HEK293 (cell line): Measurements from ENCODE around the gene SPATA16.

Experiments used
- CTCF ChIA-PET: fragments of 350-600 bp; formaldehyde crosslinking; extraction: SDS; loops from one replicate; lab custom pipeline; 2021; ENCODE audit warnings: antibody characterized with exemption; lab: Yijun Ruan, JAX
- POLR2A ChIA-PET: fragments of 300-600 bp; formaldehyde crosslinking; extraction: SDS; loops from one replicate; lab custom pipeline; 2020; ENCODE audit warnings: antibody characterized with exemption, inconsistent platforms; lab: Yijun Ruan, JAX
- H3K27ac ChIP-seq: fragments of 200-500 bp; sonication (Bioruptor generic); 2 replicates; pipeline ENCODE4 v1.5.1; 2014; ENCODE audit warnings: low read depth, low read length, control low read depth, inconsistent platforms; ENCODE audit errors: extremely low read depth
- H3K36me3 ChIP-seq, 2 experiments: fragments of 200-500 bp in 1 of 2; sonication (Bioruptor generic) in 1 of 2; 1 replicate in 1 of 2; 2 replicates in 1 of 2; pipeline ENCODE4 v1.5.1; 2014 to 2017; ENCODE audit warnings: inconsistent platforms in 2 of 2, low read length in 2 of 2; ENCODE audit not compliant: control insufficient read depth in 2 of 2, insufficient read depth in 1 of 2
- H3K4me1 ChIP-seq: fragments of 200-500 bp; sonication (Bioruptor generic); 2 replicates; pipeline ENCODE4 v1.5.1; 2014; ENCODE audit warnings: mild to moderate bottlenecking, low read length, inconsistent platforms; ENCODE audit not compliant: control insufficient read depth, insufficient read depth
- H3K4me3 ChIP-seq: 2 replicates; pipeline ENCODE4 v1.5.1; 2011; ENCODE audit warnings: low read depth, mild to moderate bottlenecking, control low read depth, low read length, moderate library complexity
- H3K9me3 ChIP-seq: fragments of 200-500 bp; sonication (Bioruptor generic); 2 replicates; pipeline ENCODE4 v1.5.1; 2014; ENCODE audit warnings: low read depth, low read length, inconsistent platforms; ENCODE audit not compliant: control insufficient read depth, insufficient read depth
- PRDM1 ChIP-seq: fragments of 450-650 bp; formaldehyde crosslinking; IDR thresholded peaks from 2 replicates; pipeline ENCODE4; 2016; ENCODE audit warnings: missing biosample characterization, missing genetic modification characterization
- YY1 ChIP-seq: fragments of 450-650 bp; formaldehyde crosslinking; IDR thresholded peaks from 2 replicates; pipeline ENCODE4 v1.5.1; 2018; ENCODE audit warnings: missing biosample characterization, missing genetic modification characterization
- ZBTB1 ChIP-seq: fragments of 450-650 bp; formaldehyde crosslinking; IDR thresholded peaks from 2 replicates; pipeline ENCODE4 v1.5.1; 2016; ENCODE audit warnings: missing biosample characterization, missing genetic modification characterization
- ZFP3 ChIP-seq: fragments of 450-650 bp; formaldehyde crosslinking; IDR thresholded peaks from 2 replicates; pipeline ENCODE4 v1.5.1; 2016; ENCODE audit warnings: low read depth, missing biosample characterization, missing genetic modification characterization
- ZNF10 ChIP-seq: fragments of 450-650 bp; formaldehyde crosslinking; IDR thresholded peaks from 2 replicates; pipeline ENCODE4 v1.5.1; 2017; ENCODE audit warnings: missing biosample characterization, missing genetic modification characterization
- ZNF132 ChIP-seq: fragments of 450-650 bp; formaldehyde crosslinking; IDR thresholded peaks from 2 replicates; pipeline ENCODE4 v1.5.1; 2017; ENCODE audit warnings: missing biosample characterization, missing genetic modification characterization, borderline replicate concordance
- ZNF138 ChIP-seq: fragments of 450-650 bp; formaldehyde crosslinking; IDR thresholded peaks from 2 replicates; pipeline ENCODE4 v1.5.1; 2016; ENCODE audit warnings: missing biosample characterization, missing genetic modification characterization, borderline replicate concordance
- ZNF175 ChIP-seq: fragments of 450-650 bp; formaldehyde crosslinking; IDR thresholded peaks from 2 replicates; pipeline ENCODE4 v1.5.1; 2016; ENCODE audit warnings: missing biosample characterization, missing genetic modification characterization
- ZNF266 ChIP-seq: fragments of 450-650 bp; formaldehyde crosslinking; IDR thresholded peaks from 2 replicates; pipeline ENCODE4 v1.5.1; 2016; ENCODE audit warnings: missing biosample characterization, missing genetic modification characterization, low read depth
- ZNF366 ChIP-seq: fragments of 450-650 bp; formaldehyde crosslinking; conservative IDR thresholded peaks from 2 replicates; pipeline ENCODE4 v1.5.1; 2016; ENCODE audit warnings: missing biosample characterization, missing genetic modification characterization
- ZNF501 ChIP-seq: fragments of 450-650 bp; formaldehyde crosslinking; IDR thresholded peaks from 2 replicates; pipeline ENCODE4 v1.5.1; 2016; ENCODE audit warnings: missing biosample characterization, missing genetic modification characterization
- ZNF548 ChIP-seq: fragments of 450-650 bp; formaldehyde crosslinking; IDR thresholded peaks from 2 replicates; pipeline ENCODE4 v1.5.1; 2016; ENCODE audit warnings: missing biosample characterization, missing genetic modification characterization
- ZNF558 ChIP-seq: fragments of 450-650 bp; formaldehyde crosslinking; IDR thresholded peaks from 2 replicates; pipeline ENCODE4 v1.5.1; 2016; ENCODE audit warnings: missing biosample characterization, missing genetic modification characterization
- ZNF571 ChIP-seq: fragments of 450-650 bp; formaldehyde crosslinking; IDR thresholded peaks from 2 replicates; pipeline ENCODE4 v1.5.0; 2017; ENCODE audit warnings: missing biosample characterization, missing genetic modification characterization
- ZNF660 ChIP-seq: fragments of 450-650 bp; IDR thresholded peaks from 2 replicates; pipeline ENCODE4 v1.5.1; 2018; ENCODE audit warnings: missing biosample characterization, mild to moderate bottlenecking, missing genetic modification characterization
- ZNF792 ChIP-seq: fragments of 450-650 bp; formaldehyde crosslinking; IDR thresholded peaks from 2 replicates; pipeline ENCODE4 v1.5.1; 2016; ENCODE audit warnings: missing biosample characterization, missing genetic modification characterization
- ZSCAN18 ChIP-seq: fragments of 450-650 bp; formaldehyde crosslinking; IDR thresholded peaks from 2 replicates; pipeline ENCODE4 v1.5.1; 2016; ENCODE audit warnings: missing biosample characterization, missing genetic modification characterization
- ZSCAN30 ChIP-seq: fragments of 450-650 bp; IDR thresholded peaks from 2 replicates; pipeline ENCODE4 v1.5.1; 2018; ENCODE audit warnings: missing biosample characterization, mild to moderate bottlenecking, missing genetic modification characterization, moderate library complexity
- TF ChIP-seq, protein P1 (sequence below): fragments of 450-650 bp; formaldehyde crosslinking; IDR thresholded peaks from 2 replicates; pipeline ENCODE4; 2016; ENCODE audit warnings: missing biosample characterization, missing genetic modification characterization
- TF ChIP-seq, protein P2 (sequence below): fragments of 450-650 bp; formaldehyde crosslinking; IDR thresholded peaks from 2 replicates; pipeline ENCODE4 v1.5.1; 2016; ENCODE audit warnings: missing biosample characterization, missing genetic modification characterization, borderline replicate concordance

The SPATA16 gene, protein sequence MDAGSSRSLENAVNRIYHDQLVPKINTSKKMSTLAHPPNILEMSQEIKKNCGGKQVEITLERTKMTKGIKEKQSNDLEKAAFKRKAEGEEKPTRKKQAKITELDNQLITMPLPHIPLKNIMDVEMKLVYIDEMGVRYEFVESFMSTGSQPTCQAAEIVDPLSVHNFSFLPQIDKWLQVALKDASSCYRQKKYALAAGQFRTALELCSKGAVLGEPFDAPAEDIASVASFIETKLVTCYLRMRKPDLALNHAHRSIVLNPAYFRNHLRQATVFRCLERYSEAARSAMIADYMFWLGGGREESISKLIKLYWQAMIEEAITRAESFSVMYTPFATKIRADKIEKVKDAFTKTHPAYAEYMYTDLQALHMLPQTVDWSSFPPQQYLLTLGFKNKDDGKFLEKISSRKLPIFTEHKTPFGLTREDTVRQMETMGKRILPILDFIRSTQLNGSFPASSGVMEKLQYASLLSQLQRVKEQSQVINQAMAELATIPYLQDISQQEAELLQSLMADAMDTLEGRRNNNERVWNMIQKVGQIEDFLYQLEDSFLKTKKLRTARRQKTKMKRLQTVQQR

DNA sequence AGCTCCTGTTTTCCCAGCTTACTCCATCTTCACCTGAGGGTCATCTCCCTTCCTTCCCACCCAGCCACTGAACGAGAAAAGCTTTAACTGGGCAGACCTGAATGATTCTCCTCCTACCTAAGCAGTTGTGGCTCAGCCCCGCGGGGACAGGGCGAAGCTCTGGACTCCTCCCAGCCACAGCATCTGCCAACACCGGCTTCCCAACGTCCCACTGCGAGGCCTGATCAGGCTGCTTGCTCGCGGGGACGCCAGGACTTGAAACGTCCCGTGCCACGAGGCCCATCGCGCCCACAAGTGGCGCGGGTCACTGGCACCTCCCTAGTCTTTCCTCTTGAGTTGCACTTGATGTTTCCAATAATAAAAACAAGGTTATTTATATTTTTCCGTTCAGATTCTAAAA, at the start of gene SPATA16:
Gene SPATA16 (minus strand): TSS at position 250 of the 400 bp plus-strand sequence. CDS start 23,504 bp downstream, outside the sequence.
- no peak within 1 kb of the TSS for H3K27ac ChIP-seq
- H3K36me3 ChIP-seq = no peaks in the 10 kb centered on the region
- CTCF ChIA-PET = no interaction called here
- no peaks in the 10 kb centered on the region for H3K9me3 ChIP-seq
- no peak within 1 kb of the TSS for H3K4me3 ChIP-seq
- POLR2A ChIA-PET = no interaction called here
- no peak for TF ChIP-seq ZSCAN30 (tag by site-specific recombination)
- TF ChIP-seq ZNF132 = no peak
- no peak for TF ChIP-seq ZNF501
- TF ChIP-seq ZNF266 (tag by site-specific recombination) = no peak
- TF ChIP-seq ZNF366 (tag by site-specific recombination) = no peak
- TF ChIP-seq, protein P1, sequence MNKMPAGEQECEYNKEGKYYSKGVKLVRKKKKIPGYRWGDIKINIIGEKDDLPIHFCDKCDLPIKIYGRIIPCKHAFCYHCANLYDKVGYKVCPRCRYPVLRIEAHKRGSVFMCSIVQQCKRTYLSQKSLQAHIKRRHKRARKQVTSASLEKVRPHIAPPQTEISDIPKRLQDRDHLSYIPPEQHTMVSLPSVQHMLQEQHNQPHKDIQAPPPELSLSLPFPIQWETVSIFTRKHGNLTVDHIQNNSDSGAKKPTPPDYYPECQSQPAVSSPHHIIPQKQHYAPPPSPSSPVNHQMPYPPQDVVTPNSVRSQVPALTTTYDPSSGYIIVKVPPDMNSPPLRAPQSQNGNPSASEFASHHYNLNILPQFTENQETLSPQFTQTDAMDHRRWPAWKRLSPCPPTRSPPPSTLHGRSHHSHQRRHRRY (tag by site-specific recombination) = no peak
- no peak for TF ChIP-seq ZNF175 (tag by site-specific recombination)
- TF ChIP-seq ZNF558 (tag by site-specific recombination) = no peak
- TF ChIP-seq ZNF10 (tag by site-specific recombination) = no peak
- TF ChIP-seq ZNF571 = no peak
- TF ChIP-seq ZNF660 (tag by site-specific recombination) = no peak
- TF ChIP-seq PRDM1 (tag by site-specific recombination) = no peak
- TF ChIP-seq, protein P2, sequence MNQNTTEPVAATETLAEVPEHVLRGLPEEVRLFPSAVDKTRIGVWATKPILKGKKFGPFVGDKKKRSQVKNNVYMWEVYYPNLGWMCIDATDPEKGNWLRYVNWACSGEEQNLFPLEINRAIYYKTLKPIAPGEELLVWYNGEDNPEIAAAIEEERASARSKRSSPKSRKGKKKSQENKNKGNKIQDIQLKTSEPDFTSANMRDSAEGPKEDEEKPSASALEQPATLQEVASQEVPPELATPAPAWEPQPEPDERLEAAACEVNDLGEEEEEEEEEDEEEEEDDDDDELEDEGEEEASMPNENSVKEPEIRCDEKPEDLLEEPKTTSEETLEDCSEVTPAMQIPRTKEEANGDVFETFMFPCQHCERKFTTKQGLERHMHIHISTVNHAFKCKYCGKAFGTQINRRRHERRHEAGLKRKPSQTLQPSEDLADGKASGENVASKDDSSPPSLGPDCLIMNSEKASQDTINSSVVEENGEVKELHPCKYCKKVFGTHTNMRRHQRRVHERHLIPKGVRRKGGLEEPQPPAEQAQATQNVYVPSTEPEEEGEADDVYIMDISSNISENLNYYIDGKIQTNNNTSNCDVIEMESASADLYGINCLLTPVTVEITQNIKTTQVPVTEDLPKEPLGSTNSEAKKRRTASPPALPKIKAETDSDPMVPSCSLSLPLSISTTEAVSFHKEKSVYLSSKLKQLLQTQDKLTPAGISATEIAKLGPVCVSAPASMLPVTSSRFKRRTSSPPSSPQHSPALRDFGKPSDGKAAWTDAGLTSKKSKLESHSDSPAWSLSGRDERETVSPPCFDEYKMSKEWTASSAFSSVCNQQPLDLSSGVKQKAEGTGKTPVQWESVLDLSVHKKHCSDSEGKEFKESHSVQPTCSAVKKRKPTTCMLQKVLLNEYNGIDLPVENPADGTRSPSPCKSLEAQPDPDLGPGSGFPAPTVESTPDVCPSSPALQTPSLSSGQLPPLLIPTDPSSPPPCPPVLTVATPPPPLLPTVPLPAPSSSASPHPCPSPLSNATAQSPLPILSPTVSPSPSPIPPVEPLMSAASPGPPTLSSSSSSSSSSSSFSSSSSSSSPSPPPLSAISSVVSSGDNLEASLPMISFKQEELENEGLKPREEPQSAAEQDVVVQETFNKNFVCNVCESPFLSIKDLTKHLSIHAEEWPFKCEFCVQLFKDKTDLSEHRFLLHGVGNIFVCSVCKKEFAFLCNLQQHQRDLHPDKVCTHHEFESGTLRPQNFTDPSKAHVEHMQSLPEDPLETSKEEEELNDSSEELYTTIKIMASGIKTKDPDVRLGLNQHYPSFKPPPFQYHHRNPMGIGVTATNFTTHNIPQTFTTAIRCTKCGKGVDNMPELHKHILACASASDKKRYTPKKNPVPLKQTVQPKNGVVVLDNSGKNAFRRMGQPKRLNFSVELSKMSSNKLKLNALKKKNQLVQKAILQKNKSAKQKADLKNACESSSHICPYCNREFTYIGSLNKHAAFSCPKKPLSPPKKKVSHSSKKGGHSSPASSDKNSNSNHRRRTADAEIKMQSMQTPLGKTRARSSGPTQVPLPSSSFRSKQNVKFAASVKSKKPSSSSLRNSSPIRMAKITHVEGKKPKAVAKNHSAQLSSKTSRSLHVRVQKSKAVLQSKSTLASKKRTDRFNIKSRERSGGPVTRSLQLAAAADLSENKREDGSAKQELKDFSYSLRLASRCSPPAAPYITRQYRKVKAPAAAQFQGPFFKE (tag by site-specific recombination) = no peak
- no peak for TF ChIP-seq YY1 (tag by site-specific recombination)
- TF ChIP-seq ZNF792 (tag by site-specific recombination) = no peak
- TF ChIP-seq ZNF138 = no peak
- no peak for TF ChIP-seq ZSCAN18
- TF ChIP-seq ZBTB1 (tag by site-specific recombination) = no peak
- TF ChIP-seq ZNF548 = no peak
- no peak for TF ChIP-seq ZFP3
- TF ChIP-seq, all 188 proteins: peak for 0
- no peaks in the 10 kb centered on the region for H3K4me1 ChIP-seq
